H1 (cell line): Measurements from ENCODE around the gene SEC23IP. TPM values are rescaled to one million over a fixed set of nuclear protein-coding genes. Genes with fewer than 3 reads are reported as not detected.

Experiments
- SP2 ChIP-seq: IDR thresholded peaks from 2 replicates; pipeline ENCODE4 v1.6.1; 2012; ENCODE audit warnings: mild to moderate bottlenecking, low read length, inconsistent platforms
- polyA plus RNA-seq, 7 experiments: library from polyadenylated mRNA; depleted of rRNA in 3 of 7; stranded (reverse) in 5 of 7; unstranded in 2 of 7; fragments of >200 nt in 5 of 7; fragments of 200-250 nt in 2 of 7; gene quantifications; 1 replicate in 5 of 7; 2 replicates in 1 of 7; 4 replicates in 1 of 7; pipeline versions ENCODE4 v1.2.1 to v1.2.3, GENCODE V29; 2011 to 2013; ENCODE audit warnings: missing spikeins in 2 of 7, mixed read lengths in 2 of 7
- total RNA-seq: library from RNA; stranded (reverse); fragmentation: NEBNext Ultra II Directional; extraction: Animal tissue kit (Norgen Biotek cat#: 25700); gene quantifications from 2 replicates; pipeline ENCODE4 v1.2.1, GENCODE V29; 2021
- TF ChIP-seq, protein P1 (sequence below): IDR thresholded peaks from 2 replicates; pipeline ENCODE4 v1.6.1; 2011; ENCODE audit warnings: low read depth, mild to moderate bottlenecking, low read length; ENCODE audit not compliant: insufficient read depth

Gene SEC23IP
- total and polyA plus RNA-seq, 2 of the 8 experiments (the other 6 are each of a cell fraction or from before 2014, with no cell fraction given) = 29.0 to 105 TPM

- TF ChIP-seq, protein P1, sequence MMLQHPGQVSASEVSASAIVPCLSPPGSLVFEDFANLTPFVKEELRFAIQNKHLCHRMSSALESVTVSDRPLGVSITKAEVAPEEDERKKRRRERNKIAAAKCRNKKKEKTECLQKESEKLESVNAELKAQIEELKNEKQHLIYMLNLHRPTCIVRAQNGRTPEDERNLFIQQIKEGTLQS = no peak
- TF ChIP-seq SP2 = no peak
Observed at GRCh38 chr10:119989966-119990365, 97.4 kb downstream of the SEC23IP start (continued).
